Left forelimb (tissue), 1 donor: Measurements from ENCODE around the gene SH3RF1.
"Not testable (repeated sequence)": the region's sequence is repeated elsewhere in the genome, so short reads cannot be mapped to it uniquely, and the experiment has no call there.

ENCODE experiments used
- DNase-seq: peaks from one replicate; pipeline ENCODE4 v3.0.0-alpha.2; 2018; ENCODE audit warnings: low spot score

SH3RF1 gene

DNA sequence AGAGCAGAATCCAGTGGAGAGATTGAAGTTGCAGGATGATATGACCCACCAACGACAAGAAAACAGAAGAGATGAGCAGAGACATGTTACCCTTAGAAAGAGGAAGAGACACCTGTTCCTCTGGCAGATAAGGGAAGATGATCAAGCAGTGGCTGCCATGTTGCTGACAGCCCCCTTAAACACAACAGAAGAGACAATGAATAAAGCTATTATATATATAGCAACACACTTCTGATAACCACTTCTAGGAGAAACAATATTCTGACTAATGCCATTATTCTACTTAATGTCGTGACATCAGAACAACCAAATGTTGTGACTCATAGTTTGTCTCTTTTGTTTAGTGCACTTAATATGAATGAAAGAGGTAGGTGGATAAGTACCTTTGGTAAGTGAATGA is 44.9 kb downstream of the SH3RF1 start:
- no peak for DNase-seq

DNA sequence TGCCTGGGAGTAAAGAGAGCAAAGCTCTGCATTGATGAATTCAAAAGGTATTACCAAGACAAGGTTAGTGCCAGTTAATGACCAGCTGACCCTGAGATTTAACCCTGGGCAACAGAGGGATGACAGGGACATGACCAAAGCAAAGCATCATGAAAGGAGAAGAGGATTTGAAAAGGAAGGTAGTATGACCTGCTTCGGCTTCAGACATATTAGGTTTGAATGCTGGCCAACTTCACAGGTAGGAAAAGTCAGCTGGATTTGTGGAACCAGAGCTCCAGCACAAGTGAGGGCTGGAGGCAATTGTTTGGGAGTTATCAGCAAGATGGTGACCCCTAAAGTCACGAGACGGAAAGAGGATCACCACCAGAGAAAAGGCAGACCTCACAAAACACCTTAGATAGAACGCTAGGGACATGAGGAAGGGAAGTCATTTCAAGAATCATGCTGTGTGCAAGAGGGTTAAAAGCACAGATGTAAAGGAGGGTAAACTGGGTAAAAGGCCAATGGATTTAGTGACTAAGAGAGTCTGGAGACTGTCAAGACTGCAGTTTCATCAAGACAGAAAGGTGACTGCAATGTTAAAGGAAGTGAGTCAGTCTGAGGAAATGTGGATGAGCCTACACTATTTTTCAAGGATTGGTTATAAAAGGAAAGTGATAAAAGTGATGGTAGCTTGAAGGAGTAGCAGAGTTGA is 45.6 kb downstream of the SH3RF1 start:
- no peak for DNase-seq

DNA sequence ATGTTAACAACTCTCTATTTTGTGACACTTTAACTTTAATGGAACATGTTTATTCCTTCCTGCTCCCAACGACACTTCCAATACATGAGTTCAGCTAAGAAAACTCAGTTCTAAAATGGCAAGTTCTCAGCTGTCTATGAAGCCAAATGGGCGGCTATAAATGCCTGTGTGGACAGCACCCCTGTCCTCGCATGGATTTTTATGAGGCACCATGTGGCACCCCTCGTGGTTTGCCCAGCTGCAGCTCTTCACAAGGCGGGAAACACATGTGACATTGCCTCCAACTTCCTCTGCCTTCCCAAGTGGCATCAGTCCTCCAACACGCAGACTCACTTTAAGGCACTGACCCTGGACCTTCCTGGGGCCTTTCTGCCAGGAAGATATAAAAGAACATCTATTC is 48.0 kb downstream of the SH3RF1 start:
- DNase-seq, result no peak

DNA sequence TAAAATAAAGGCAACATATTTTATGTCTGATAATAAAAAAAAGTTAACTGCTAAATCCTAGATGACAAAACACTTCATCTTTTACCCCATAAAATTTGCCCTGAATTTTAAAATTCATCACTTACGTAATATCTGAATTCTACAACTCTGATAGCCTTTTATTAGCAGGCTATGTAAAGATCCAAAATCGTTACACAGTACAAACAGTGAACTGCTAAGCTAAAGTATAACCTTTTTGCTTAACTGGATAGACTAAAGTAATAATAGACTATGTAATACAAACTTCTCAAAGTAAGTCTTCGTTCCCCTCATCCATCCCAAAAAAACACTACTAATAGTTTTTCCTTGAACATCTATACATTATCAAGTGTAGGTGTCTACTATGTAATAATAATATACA is 49.1 kb downstream of the SH3RF1 start:
- no peak for DNase-seq

DNA sequence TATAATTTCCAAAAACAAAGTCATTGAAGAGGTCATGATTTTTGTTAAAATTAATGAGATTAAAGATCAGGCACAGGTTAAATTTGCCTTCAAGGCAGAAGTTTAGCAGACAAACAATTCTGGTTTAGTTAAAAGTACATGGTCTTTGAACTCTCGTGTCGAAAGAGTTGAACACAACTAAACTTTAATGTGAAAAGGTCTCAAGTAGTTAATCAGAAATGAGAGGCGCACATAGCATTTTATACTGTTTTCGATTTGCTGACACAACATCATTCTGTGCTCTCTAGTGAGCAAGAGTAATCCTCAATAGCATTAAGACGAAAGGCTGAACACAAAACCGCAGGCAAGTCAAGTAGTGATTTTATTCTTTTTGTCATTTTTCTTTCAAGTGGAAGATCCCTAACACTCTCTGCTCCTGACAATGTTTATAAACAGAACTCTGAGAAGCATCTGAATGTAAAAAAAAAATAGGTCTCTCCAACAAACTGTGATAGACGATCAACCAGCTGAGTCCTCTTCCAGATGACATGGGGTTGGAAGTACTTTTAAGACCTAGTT is 49.8 kb downstream of the SH3RF1 start:
- no peak for DNase-seq

DNA sequence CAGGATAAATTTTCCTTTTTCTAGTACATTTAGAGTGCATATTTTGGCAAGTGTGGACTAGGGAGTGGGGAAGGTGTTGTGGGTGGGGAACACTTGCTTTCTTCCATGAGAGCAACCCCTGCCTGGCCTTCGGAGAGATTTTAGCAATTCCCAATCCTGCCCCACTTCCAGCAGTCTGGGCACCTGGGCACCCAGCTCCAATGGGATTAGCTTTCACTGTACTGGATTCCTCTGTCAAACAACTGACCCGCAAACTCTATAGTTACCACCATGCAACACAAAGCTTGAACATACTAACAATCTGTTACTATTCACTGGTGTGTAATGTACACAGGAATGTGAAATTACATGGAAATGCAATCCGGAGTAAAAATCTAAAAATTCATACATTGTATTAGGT is 50.3 kb downstream of the SH3RF1 start:
- no peak for DNase-seq

DNA sequence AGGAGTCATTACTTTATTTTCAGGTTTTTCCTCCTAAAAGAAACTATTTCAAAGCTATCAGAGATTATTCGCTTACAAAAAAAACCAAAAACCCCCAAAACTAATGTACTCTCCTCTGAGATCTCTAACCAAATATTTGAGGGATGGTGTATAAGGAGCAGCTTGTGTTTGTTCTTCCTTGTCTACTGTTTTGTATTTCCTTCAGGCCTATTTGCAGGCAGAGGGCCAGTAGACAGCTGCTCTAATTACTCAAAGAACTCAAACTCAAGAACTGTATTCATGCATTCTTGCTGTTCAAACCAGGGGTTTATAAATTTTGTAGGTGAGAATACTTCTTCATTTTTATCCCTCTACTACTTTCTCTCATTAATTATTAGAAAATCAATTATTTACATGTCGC is 51.3 kb downstream of the SH3RF1 start:
- DNase-seq, result no peak

DNA sequence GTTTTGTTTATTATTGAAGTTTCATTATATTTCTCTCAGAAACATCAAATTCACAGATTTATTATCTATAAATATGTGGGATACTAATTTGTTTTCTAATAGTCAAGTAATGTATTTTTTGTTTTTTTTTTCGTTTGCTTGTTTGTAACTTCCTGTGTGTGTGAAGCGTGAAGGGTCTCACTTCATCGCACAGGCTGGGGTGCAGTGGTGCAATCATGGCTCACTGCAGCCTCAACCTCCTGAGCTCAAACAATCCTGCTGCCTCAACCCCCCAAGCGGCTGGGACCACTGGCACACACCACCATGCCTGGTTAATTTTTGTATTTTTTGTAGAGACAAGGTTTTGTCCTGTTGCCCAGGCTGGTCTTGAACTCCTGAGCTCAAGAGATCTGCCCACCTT is 55.1 kb downstream of the SH3RF1 start:
- DNase-seq, result no peak

DNA sequence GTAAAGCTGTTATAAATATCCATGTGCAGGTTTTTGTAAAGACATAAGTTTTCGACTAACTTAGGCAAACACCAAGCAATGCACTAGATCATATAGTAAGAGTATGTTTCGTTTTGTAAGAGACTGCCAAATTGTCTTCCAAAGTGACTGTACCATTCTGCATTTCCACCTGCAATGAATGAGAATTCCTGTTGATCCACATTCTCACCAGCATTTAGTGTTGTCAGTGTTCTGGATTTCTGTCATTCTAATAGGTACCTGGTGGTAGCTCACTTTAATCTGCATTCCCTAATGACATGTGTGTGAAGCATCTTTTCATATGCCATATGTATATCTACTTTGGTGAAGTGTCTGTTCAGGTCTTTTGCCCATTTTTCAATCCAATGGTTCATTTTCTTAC is 57.8 kb downstream of the SH3RF1 start:
- DNase-seq, result no peak

DNA sequence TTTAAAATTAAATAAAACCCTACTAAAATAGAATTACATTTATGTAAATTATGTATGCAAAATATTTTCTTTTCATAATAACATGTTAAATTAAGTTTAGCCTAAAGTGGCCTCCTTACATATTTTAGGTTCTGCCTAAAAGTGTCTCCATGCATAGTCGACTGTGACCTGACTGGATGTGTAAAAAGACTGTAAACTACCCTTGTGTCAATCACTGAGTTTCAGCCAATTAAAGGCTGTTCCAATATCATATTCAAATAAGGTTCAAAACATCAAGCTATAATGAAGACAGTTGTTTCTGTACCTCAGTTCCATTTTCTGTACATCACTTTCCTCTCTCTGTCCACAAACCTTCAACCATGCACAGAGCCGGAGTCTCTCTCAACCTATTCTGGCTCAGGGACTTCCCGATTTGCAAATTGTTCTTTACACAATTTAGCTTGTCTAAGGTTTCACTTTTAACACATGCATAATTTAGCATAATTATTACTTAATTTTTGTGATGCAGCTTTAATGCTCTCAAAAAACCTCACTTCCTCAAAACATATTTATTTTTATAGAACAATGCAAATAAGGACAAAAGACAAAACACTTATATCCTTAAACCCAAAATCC is 60.1 kb downstream of the SH3RF1 start:
- DNase-seq, result no peak

DNA sequence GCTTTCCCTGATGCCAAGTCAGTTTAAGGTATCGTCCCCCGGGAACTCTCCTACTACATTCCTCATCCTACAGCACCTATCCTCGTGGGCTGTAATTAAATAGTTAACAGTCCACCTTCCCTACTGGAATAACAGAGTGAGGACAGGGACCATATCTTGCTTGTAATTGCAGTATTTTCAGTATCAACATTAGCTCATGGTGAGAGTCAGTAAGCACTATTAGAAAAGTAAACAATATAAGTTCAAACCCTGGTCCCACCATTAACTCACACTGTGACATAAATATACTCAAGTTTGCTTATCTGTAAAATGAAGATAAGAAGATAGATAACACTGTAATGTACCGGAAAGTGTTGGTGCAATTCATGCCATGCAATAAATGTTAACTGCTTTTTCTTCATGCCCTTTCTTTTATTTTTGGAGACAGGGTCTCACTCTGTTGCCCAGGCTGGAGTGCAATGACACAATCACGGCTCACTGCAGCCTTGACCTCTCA is 61.3 kb downstream of the SH3RF1 start:
- DNase-seq, result no peak

DNA sequence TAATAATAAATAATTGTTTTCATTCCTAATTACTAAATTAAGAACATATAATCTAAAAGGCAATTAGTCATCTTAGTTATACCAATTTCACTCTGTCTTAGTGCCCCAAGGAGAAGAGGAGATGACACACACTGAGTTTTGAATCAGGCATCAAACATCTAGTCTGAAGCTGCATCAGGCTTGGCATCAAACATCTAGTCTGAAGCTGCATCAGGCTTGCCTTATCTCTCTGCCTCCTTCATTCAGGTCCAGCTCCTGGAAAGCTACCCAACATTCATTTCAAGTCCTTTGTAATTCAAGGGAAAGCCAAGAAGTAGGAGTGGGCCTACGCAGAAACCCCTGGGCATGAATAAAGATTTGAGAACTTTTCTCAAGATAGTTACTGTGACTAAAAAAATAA is 62.2 kb downstream of the SH3RF1 start:
- DNase-seq, result no peak

DNA sequence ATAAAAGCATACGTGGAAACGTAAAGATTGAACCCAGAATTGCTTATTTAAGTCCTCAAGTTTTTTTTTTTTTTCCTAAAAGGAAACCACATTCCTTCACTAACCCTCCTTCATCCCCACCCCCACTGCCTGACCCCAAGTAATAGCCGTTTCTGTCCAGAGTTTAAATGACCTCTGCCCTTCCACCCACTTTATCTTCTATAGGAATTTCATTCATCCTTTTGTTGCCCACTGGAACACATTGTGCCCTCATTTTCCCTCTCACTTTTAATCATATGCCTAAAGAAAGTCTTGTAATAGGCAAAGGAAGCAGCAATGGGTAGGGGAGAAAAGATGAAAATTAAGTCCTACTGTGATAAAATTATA is 62.7 kb downstream of the SH3RF1 start:
- DNase-seq, result no peak

DNA sequence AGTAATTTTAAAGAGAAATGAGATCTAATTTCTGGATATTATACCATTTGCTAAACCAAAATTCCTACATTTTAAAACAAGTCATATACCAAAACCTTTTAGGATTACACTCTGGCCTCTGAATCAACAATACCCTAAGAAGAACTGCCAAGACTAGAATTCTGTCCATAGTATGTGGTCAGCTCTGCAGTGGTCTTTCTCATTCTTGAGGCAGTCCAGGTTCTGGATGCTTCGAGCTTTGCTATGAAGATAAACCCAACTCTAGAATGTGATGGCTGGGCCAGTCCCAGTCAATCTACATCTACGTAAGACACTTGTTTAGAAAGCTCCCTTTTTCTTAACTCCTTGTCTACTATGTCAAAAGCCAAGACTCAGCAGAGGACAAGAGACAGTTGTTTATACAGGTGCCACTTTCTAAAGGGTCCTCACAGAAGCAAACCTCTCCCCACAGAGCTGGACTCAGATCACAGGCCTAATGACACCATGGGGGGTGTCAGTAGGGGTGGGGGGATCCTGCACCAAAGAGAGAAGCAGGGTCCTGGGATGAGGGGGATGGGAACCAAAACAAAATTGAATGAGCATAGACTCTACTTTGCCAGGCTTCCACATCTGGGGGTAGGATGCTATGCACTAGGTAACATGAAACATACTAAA is 63.2 kb downstream of the SH3RF1 start:
- DNase-seq, result no peak

DNA sequence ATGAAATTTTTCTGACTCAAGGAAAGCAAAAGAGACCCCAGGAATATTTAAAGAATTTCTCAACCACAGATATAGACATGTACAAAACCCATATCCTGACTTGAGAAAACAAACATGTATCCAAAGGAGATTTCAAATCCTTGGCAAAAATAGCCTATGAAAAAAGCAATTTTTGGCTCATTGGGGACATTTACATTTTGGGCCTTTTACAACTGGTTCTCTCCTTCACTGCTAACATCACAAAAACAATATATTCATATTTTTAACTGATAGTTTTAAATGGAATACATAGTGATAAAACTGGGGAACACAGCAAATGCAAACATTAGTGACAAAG is 65.0 kb downstream of the SH3RF1 start:
- no peak for DNase-seq

DNA sequence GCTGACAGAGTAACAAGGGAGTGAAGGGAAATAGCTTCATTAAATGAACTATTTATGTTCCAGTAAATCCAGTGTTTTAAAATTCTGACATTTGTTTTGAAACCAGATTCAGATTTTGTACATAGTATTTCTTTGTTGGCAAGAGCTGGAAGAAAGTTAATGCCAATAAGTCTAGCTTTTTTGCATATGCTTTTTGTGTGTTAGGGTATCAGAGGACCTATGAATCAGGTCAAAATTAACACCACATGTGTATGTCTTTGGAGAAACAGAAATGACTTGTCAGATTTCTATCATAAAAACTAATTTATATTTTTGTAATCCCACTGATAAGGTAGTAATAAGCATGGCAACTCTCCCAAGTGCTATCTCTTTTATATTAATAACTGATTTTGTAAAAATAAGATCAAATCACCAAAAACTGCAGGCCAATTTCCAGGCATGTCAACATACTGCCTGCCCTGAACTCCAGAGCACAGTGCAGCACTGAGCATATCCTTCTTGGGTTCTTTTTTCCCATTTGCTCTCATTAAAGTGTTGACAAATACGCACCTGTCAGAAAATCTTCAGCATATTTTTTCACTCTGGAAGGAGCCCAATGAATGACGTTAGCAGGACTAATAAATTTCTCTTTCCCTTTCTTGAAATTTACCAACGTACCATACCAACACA is 65.5 kb downstream of the SH3RF1 start:
- DNase-seq, result no peak

DNA sequence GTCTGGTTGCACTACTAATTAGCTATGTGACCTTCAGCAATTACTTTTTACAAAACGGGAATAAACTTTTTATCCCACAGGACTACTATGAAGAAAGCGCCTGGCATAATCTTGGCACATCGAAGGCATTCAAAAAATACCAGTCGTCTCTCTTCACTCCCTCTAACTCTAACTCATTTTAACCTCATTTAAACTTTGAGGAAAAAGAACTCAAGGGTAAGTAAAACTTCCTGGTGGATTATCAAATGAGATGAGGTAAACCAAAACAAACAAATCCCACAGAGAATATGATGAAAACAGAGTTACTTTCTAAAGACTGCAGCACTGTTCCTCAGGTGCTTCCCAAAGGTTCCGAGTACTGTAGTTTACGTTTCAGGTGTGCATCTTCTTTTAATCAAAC is 66.9 kb downstream of the SH3RF1 start:
- DNase-seq, result no peak

DNA sequence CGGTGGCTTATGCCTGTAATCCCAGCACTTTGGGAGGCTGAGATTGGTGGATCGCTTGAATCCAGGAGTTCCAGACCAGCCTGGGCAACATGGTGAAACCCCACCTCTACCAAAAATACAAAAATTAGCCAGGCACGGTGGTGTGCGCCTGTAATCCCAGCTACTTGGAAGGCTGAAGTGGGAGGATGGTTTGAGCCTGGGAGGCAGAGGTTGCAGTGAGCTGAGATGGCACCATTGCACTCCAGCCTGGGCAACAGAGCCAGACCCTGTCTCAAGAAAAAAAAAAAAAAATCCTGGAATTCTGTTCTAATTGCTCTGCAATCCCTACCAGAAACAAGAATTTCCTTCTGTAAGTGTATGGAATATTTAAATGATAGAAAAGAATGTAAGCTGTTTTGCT is 67.5 kb downstream of the SH3RF1 start:
- DNase-seq, result not testable (repeated sequence)

DNA sequence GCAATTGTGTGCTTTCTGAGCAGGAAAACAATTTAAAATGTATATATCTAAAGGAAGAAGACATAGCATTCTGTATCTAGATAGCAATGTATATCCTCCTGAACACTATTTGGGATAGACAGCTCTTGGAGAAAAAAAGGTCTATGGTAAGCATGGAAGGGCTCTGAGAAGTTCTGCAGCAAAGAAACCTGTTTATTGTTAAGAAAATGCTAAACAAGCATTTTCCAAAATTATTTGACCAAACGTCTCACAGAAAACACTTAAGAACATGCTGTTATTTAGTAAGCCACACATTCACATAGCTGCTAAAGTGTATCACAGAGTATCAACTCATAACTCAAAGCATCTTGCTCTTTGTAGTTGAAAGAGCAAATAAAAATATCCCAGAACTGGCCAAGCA is 67.9 kb downstream of the SH3RF1 start:
- no peak for DNase-seq

DNA sequence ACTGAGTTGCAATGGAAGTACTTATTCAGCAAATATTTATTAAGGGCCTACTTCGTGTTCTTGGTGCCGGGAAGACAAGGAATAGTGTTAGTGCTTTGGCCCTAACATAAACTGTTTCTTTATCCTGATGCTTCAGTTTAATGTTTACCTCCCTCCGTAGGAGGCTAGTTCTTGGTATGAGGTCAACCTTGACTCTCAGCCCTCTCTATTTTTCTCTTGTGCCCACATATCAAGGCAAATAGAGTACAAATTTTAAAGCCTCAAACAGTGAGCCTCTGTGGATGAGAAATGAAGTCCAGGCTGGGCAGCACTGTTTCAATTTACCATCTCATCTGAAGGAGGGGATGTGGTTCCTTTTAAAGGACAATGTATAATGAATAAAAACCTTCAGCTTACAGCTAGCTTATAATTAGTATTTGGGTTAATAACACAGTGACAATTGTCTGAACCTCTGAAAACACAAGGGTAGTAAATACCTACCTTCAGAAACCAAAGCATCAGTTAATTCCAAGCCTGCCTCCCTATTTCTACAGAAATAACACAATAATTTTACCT is 68.5 kb downstream of the SH3RF1 start:
- no peak for DNase-seq

DNA sequence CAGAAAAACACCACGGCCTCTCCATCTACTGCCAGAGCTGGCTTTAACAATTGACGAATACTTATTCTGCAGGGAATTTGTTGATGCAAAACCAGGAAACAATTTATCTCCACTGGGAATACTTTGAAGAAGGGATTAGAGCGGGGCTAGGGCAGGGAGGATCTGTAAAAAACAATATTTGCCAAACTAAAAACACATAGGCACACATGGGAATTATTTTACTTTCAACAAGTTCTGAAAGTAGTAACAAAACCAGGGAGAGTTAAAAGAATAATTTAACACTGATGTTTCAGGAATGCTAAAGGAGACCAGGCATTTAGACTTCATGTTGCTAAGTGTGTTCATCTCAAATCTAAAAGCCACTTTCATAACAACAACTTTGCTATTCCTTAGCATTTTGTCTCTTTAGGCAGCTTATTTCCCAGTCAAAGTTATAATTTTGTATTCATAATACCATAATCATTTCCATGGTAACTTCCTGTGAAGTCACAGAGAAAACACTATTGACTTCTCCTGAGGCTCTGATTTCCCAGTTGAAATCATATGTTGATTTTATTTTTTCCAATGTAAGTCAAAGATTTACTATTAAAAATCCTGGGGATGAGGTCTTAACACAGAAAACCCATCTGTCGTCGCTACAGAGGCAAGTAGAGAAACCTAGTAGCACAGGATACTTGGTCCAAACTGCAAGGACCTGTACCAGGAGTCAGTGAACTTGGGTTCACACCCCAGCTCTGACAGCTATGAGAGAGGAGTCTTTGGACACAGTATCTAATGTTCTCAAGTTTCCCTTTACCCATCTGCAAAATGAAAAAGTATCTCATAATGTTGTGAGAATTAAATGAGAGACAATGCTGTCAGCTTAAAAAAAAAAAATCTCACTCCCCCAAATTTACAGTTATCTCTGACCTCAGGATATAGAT is 69.3 kb downstream of the SH3RF1 start:
- DNase-seq, result no peak
